Thyroid gland (tissue), 4 donors: ENCODE measurements around the gene RNU5D-1.

ENCODE experiments used
- CTCF ChIP-seq, 6 experiments: fragments of 200-600 bp in 3 of 6; fragments of 450-650 bp in 3 of 6; sonication (generic) in 3 of 6; IDR thresholded peaks; one replicate each; pipeline ENCODE4 v1.5.1; 2016 to 2019; ENCODE audit warnings: antibody characterized with exemption in 6 of 6, mild to moderate bottlenecking in 2 of 6, inconsistent platforms in 1 of 6, moderate library complexity in 1 of 6
- POLR2A ChIP-seq, 2 donors: fragments of 450-650 bp; IDR thresholded peaks; one replicate each; pipeline ENCODE4 v1.6.1; 2017; ENCODE audit warnings: antibody characterized with exemption in 2 of 2, mild to moderate bottlenecking in 2 of 2, moderate library complexity in 1 of 2

- no peak for TF ChIP-seq POLR2A (IDR thresholded peaks at IDR 0.05)
- no peak for TF ChIP-seq CTCF (IDR thresholded peaks at IDR 0.05)
These were observed 5.8 kb downstream of the RNU5D-1 start for GRCh38 chr1:44724955-44725698.
